ENCODE data around the gene ABCA4.

Gene ABCA4

DNA sequence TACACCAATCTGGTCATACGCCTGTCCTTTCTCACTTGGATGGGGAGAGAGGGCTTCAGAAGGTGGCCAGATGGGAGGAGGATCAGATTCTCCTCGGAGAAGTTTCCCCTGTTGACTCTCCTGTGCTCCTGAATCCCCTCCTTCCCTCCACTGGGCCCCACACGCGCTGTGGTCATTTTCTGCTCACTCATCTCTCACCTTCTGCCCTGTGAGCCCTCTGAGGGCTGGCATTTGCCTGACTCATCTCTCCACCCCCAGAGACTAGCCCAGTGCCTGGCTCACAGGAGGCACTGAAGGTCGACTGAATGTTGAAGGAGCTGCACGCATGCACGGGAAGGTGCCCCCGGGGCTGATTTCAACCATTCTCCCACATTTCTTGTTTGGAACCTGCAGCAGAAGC lies 14.2 kb downstream of the ABCA4 start:
- in situ Hi-C loops (cut with HindIII; ENCODE audit: low sequenced_read_pairs): no loop called here

DNA sequence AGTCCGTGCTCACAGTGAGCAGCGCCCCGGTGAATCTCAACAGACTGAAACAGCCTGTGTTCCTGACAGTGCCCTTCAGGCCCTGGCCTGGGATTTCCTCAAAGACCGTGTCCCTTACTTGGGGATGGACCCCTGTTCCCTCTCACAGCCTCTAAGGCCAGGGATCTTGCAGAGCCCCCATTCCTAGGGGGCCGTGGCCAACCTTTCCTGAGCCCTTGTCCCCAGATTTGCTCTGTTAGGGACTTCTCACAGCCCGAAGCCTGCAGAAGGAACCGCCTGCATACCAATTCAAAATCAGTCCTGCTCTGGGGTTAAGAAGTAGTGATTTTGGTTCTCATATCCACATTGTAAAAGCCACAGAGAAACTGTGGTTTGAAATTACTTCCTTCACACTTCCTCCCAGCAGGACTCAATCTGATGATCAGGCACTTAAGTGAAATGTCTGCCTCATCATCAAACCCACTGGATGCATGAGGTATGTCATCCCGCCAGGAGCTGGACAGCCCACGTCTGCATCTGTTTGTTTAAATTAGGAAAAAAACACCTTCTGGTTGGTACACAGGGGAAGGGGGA lies 14.9 kb downstream of the ABCA4 start:
- in situ Hi-C loops (cut with HindIII; ENCODE audit: low sequenced_read_pairs): no loop called here

DNA sequence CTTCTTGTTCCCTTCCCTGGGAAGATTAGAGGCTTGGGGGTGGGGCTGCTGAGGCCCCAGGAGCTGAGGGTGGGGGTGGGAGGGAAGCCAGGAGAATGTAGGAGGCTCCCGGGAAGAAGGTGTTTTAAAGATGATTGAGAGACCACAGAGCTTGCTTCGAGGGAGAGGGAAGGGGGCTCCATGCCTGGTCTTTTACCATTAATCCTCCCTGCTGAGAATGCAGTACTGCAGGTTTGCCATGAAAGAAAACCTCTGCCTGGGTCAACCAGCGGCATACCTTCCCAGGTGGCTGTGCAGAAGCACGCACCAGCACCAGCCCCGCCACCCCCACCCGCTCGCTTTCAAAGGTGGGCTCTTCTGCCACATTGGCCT lies 15.4 kb downstream of the ABCA4 start:
- in situ Hi-C loops (cut with HindIII; ENCODE audit: low sequenced_read_pairs): no loop called here

DNA sequence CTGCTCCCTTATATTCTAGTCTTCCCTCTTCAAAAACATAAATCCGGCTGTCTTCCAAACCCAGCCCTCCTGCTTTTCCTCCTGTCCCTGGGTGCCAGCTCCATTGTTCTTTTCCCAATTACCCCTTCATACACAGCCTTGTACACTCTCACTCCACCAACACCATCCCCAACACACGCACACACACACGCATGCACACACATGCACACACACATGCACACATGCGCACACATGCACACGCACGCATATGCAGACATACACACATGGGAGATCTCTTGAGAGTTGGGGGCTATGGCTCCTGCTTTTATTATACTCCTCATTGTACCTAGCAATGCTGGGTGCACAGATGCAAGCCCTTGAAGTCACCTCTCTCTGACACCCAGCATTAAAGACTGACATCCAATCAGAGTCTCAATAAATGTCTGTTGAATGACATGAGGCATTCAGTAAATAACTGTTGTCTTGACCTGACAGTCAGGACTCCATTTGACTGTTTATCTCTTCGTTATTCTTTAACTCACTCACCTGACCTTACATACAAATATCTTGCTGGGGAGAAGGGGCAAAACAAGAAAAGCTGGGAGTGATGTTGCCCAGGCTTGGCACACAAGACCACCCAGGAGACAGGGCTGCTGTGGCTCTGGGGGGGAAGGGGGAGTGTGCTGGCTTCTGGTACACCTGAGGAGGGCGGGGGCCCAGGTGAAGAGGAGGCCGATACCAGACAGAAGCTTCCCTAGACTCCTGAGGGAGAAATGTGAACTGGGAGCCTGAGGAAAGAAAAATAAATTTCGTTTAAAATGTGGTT lies 16.0 kb downstream of the ABCA4 start:
- in situ Hi-C loops (cut with HindIII; ENCODE audit: low sequenced_read_pairs): no loop called here

DNA sequence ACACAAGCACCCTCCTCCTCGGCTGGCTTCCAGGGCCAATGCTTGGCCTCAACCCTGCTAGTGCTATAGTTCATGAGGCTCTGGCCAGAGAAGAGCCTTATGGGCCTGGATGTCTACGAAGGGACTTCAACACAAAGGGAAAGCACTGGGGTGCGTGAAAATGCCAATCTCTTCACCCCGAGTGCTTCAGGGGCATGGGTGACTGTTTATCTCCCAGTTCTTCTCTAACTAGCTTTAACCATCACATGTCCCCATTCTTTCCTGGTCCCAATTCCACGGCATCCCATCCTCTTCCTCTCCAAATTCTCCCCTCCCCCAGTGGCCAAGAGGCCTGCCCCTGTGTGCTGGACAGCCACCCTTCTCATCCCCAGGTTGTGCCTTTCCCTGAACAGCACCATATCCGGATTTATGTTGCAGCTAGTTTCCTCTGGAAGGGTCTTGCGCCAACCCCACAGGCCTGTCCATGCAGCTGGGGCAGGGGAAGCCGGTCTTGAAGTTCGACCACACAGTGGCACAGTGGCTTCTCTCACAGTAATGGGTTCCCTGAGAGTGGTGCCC lies 16.7 kb downstream of the ABCA4 start:
- in situ Hi-C loops (cut with HindIII; ENCODE audit: low sequenced_read_pairs): no loop called here

DNA sequence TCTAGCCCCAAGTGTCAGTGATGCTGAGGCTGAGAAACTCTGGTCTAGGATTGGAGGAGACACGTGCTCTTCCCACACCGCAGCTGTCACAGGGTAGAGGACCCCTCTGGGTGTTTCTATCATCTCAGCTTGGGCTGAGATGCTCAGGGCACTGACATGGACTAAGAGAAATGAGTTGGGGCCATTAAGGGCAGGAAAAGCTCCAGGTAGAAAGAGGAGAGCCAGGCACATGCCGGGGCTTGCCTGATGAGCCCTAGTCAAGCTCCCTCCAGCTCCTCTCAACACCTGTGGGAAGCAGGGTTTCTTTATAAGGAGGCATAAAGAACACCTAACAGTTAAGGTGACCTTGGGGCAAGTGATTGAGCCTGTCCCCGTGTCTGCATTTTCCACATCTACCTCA lies 17.3 kb downstream of the ABCA4 start:
- in situ Hi-C loops (cut with HindIII; ENCODE audit: low sequenced_read_pairs): no loop called here

DNA sequence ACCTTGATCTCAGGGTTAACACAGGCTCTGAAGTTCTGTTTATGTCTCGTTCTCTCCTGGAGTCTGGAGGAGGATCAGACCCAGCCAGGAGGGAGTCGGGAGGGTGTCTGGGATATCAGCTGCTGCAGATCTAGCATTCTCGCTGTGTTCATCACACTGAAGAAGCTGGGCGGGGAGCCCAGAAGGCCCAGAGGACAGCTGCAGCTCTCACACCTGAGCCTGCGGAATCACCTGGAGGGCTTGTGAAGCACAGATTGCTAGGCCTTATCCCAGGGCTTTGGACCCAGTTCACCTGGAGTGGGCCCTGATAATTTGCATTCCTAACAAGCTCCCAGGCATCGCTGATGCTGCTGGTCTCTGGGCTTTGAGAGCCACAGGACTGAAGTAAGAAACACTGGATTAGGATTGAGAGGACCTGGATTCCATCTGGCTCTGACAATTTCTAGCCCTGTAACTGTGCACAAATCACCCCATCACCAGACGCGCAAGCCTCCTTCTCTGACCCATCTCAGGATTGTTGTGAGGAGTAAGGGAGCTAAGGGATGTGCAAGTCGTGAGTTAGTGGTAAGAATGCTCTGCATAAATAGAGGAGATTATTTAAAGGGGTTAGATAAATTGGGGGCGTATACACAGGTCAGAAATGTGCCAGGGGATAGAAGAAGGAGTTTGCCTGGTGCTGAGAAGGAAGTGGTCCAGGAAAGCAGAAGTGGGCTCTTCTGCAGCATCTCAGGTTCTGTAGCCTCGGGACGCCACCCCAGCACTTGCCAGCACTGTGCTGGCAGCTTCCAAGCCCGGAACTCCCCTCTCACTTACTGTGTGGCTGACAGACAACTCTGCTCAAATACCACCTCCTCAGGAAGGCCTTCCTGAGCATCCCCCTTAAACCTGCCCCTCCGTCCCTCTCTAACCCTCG lies 19.1 kb downstream of the ABCA4 start:
- in situ Hi-C loops (cut with HindIII; ENCODE audit: low sequenced_read_pairs): no loop called here

DNA sequence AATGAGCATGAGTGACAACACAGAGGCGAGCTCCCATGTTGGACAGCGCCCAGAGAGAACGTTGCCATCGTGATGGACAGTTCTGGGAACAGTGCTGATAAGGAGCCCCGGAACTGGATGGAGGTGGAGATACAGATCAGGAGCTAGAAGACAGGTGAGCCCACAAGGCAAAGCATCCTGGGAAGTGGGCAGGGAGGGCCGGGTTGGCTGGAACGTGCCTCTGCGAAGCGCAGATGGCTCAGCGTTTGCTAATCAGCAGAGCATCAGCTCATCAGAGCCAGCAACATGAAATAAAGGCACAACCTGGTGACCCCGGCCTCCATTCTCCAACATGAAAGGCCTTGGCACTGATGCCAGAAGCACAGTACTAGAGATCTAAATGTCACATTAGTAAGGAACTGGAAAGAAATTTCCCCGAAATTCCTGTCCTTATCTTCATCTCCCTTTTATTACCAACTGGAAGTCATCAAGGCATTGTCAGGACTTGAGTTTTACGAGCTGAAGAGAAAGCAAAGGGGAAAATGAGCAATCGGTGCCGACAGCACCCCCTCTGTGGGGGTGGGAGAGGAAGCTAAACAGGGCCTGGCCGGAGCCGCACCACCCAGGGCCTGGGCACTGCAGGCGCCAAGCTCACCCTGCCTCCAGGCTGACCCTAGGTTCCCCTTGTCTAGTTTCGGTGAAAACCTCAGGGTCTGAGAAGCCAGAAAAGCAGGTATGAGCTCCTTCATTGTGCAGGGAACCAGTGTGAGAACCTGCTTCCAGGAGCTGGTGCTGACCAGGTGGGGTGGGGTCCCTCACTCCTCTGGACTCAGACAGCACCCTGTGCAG lies 19.9 kb downstream of the ABCA4 start:
- in situ Hi-C loops (cut with HindIII; ENCODE audit: low sequenced_read_pairs): no loop called here

DNA sequence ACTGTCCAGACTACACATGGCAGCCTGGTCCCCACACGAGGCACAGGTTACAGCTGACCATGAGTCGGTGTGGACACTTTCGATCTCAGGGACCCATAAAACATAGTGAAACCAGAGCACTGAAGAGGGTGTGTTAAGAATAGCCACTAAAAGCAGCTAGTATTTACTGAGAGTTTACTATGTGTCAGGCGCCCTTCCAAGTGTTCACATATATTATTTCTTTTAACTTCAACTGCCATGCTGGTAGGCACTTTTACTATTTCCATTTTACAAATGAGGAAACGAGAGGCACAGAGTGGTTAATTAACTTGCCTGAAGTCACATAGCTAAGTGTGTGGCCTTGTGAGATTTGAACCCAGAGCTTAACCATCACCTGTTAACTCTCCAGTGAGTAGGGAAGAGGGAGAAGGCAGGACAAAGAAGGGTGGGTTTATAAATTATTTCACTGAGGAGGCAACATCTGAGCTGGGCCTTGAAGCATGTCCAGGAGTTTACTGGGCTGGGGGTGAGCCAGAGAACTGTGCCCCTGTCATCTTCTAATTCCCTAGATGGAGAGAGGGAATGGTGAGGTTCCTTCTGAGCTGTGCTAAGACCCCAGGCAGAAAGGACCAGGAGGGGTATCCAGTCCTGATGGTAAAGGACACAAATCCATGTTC lies 20.7 kb downstream of the ABCA4 start:
- in situ Hi-C loops (cut with HindIII; ENCODE audit: low sequenced_read_pairs): no loop called here

DNA sequence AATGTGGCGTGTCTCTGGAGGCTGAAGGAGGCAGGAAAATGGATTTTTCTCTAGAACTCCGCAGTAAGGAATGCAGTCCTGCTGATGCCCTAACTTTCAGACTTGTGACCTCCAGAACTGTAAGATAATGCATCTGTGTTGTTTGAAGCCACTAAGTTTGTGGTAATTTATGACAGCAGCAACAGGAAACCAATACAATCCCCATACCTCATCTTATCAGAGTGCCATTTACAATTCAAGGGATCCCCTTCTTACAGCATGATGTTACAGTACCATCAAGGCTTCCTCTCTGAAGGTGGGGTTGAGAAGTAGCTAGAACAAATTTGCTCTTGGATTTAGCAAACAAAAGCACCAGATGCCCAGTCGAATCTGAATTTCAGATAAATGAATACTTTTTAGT lies 21.6 kb downstream of the ABCA4 start:
- in situ Hi-C loops (cut with HindIII; ENCODE audit: low sequenced_read_pairs): no loop called here

DNA sequence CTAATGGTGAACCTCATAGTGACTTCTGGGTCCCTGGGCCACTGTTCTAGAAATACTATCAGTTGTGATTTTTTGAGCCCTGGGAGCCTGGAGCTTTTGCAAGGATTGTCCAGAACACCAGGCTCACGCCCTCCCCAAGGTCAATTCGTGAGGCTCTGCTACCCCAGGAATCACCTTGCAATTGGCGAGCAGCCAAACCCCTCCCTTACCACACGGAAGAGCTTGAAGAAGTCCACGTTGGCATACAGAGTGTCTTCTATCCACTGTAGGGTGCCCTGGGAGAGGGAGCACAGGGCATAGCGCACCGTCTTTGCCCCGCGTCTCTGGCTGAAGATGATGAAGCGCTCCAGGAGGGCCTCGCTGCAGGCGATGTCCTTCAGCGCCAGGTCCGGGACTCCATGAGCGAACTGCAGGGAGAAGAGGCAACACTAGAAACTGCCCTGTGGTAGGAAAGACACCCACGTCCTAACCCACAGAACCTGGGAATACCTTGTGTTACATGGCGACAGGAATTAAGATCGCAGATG lies 22.3 kb downstream of the ABCA4 start:
- in situ Hi-C loops (cut with HindIII; ENCODE audit: low sequenced_read_pairs): no loop called here

DNA sequence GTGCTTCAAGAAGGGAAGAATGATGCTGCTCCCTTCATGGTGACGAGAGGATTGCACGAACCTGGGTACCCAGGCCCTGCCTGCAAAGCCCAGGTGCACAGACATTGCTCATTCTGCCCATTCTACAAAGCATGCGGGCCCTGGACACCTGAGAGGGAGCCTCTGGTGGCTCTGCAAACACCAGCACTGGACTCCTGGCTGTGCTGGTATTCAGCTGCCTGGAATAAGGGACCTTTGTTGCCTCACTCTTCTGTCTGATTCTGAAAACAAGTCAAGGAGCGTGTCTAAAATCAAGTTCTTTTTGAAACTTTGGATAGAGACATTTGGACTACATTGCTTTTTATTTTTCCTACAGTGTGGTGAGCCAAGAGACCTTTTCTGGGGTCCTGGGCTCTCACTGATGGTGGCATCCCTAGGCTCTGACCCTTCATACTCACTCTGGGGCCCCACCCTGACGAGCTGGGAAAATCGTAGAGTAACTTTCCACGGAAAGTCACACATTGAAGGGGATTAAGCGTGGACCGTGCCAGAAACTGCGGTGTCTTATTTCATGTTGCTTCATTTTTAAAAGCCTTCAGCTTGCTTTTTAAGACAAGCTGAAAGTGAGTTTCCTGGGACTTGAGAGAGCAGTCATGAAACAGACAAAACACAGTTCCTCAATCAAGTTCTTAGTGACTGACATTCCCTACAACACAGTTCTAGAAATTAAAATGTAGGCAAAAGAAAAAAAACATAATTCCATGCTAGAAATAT lies 24.0 kb downstream of the ABCA4 start:
- in situ Hi-C loops (cut with HindIII; ENCODE audit: low sequenced_read_pairs): no loop called here

DNA sequence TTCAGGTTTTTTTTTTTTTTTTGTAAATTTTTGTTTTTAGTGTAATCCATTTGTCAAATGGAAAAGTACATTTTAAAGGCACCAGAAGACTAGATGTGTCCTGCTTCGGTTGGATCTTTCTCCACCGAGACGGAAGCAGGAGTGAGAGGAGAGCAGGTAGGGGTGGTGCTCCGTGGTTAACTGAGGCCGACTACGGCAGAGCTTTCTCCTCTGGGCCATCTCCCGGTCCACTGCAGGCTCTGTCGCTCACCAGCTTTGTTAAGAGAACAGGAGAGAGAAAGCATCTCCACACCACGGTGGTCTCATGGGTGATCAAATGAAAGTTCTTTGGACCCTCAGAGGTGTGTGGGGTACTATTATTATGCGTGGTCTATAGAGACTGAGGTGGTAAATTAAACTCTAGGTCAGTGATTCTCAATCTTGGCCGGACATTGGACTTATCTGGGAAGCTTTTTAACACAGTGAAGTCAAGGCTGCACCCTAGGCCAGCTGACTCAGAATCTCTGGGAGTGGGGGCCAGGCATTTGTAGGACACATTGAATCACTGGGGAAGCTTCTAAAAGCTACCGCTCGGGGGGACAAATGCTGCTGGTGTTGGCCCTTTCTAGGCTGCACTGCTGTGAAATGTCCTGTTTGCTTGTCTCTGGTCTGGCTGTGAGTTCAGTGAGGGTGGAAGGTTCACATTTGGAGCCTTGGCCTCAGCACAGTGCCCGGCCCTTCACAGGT lies 25.0 kb downstream of the ABCA4 start:
- in situ Hi-C loops (cut with HindIII; ENCODE audit: low sequenced_read_pairs): no loop called here

DNA sequence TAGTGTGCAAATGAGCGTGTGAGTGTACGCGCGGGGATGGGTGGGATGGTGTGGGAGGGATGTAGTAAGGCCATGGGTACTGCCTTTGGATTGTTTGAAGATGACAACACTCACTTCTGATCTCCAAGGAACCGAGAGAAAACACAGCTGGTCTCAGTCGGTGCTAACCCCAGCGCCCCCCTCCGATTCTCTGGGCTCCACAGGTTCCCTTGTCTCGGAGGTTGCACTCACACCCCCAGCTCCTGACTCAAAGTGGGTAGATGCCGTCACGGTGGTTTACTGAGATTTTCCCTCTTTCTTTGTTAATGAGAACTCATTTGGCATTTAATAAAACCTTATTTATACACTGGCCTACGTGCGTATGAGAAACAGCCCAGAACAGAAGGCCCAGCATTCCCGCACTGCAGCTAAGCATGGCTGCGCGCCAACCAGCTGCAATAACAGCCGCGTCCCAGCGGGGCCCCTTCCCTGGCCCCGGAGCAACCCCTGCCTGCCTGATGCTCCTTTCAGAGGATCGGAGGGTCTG lies 25.8 kb downstream of the ABCA4 start:
- in situ Hi-C loops (cut with HindIII; ENCODE audit: low sequenced_read_pairs): no loop called here

DNA sequence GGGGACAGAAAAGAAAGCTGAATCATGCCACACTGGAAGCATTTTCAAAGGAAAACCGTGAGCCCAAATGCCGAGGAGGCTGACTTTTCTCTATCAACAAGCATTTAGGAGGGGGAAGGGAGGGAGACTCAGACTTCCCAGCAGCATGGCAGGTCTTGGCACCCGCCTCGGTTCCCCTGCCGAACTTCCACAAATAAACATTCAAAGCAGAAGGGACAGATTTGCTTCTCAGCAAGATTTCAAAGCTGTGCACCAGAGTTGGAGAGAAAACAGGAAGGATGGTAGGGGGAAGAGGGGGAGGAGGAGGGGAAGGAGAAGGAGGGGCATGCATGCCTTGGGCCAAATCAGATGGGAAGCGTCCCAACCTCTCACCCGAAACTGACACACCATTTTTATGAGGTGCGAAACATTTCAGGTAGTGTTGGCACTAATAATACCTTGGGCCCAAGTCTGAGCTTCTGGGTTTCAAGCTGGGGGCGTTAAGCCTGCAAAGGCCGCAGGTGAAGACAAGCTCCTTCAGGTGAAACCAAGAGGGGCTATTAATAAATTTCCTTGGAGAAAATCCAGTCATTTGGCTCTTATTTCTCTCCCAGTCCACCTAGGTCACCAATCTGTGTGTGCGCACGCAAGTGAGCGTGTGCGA lies 26.4 kb downstream of the ABCA4 start:
- in situ Hi-C loops (cut with HindIII; ENCODE audit: low sequenced_read_pairs): no loop called here

DNA sequence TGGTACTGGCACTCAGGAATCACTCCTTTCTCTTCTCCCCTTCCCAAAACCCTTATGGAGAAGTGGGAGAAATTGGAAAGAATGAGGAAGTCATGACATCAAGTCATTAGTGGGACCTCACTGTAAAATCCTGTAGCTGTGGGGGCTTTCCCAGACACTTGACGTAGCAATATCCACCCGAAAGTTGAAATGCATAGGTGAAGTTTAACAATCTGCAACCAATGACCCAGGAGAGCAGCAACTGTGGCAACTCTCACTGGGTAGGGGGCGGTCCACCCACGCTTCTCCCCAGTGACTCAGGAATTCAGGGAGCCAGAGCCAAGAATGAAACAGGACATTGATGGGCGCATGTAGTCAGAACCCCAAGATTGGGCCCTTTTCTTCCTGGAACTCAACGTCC lies 27.0 kb downstream of the ABCA4 start:
- in situ Hi-C loops (cut with HindIII; ENCODE audit: low sequenced_read_pairs): no loop called here

DNA sequence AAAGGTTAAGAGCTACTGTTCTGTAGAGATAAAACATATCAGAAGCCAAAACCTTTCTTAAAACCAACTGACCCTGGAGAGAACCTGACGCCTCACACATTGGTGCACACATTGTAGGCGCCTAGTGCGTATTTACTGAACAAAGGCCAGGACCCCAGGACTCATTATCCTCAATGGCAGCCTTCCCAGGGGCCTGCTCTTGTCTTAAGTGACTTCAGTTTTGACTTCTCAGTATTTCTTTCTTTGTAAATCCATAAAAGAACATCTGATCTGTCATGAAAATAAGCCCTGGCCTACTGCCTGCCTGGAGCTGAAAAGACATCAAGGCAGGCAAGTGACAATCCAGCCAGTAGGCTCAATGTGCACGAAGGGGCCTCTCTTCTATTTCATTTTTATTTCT lies 27.6 kb downstream of the ABCA4 start:
- in situ Hi-C loops (cut with HindIII; ENCODE audit: low sequenced_read_pairs): no loop called here

DNA sequence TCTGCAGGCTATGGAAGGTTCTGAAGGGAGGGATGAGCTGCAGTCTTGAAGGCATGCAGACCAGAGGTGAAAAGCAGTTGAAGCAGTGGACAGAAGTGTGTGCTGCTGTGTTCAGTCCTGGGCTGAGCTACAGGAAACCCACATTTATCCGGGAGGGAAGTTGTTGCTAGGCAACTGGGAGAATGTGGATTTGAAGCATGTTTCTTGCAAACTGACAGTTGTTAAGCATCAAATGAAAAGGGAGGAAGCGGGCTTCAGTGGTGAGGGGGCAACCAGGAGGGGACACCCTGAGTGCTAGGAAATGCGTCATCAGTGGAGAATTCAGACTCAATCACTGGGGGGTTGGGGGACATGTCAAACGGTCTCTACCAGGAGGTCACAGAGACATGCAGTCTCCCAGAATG lies 28.7 kb downstream of the ABCA4 start:
- in situ Hi-C loops (cut with HindIII; ENCODE audit: low sequenced_read_pairs): no loop called here
